Stimulated activated naive B cell treated with anti-CD40 and anti-IgM and Interleukin-4, amounts not matched to agents 10 μg/mL and 1 μg/mL and 100 μg/mL, for 72 hours (primary cell): ENCODE measurements around the gene LYPD3.
A peak's percentile ranks its signal among the peaks of the same experiment; 100 is the strongest.

Source experiments
- ATAC-seq, 2 donors: fragments of 150-1000 bp; cut with Tn5 transposase; replicated peaks; 2 replicates each; pipeline ENCODE4 v1.10.0; 2021; ENCODE audit warnings: moderate library complexity in 1 of 2
- DNase-seq: peaks from one replicate; pipeline ENCODE4 v3.0.0; 2021
- H3K27ac Mint-ChIP-seq: one replicate; pipeline ENCODE4 v1.8.0; 2022; ENCODE audit warnings: mild to moderate bottlenecking, mixed read lengths
- H3K27me3 Mint-ChIP-seq, 2 donors: one replicate each; pipeline ENCODE4 v1.8.0; 2022; ENCODE audit warnings: mixed read lengths in 2 of 2
- H3K36me3 Mint-ChIP-seq, 2 donors: one replicate each; pipeline ENCODE4 v1.8.0; 2022; ENCODE audit warnings: mixed read lengths in 2 of 2, mild to moderate bottlenecking in 1 of 2
- H3K4me1 Mint-ChIP-seq, 2 donors: one replicate each; pipeline ENCODE4 v1.8.0; 2022; ENCODE audit warnings: mixed read lengths in 2 of 2, mild to moderate bottlenecking in 1 of 2
- H3K4me3 Mint-ChIP-seq, 2 donors: one replicate each; pipeline ENCODE4 v1.8.0; 2022; ENCODE audit warnings: mild to moderate bottlenecking in 2 of 2, mixed read lengths in 2 of 2, moderate library complexity in 1 of 2
- H3K9me3 Mint-ChIP-seq, 2 donors: one replicate each; pipeline ENCODE4 v1.8.0; 2022; ENCODE audit warnings: mixed read lengths in 2 of 2, mild to moderate bottlenecking in 1 of 2

LYPD3 gene

DNA sequence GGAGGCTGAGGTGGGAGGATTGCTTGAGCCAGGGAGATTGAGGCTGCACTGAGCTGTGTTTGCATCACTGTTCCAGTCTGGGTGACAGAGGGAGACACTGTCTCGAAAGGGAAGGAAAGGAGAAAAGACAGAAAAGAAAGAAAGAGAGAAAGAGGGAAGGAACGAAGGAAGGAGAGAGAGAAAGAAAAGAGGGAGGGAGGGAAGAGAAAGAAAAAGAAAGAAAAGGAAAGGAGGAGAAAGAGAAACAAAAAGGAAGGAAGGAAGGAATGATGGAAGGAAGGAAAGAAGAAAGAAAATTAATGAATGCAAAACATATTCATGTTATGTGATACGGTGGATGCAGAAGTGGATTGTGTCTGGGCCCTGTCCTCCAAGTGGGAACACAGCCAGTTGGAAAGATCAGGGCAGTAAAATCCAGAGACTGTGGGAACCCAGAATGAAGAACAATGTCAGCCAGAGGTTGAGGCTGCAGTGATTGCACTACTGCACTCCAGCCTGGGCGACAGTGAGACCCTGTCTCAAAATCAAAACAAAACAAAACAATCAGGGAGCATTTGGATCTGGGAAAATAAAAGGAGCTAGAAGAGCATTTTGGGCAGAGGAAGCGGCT lies 32.9 kb upstream of the LYPD3 start:
- H3K36me3 Mint-ChIP-seq, result peaks cover 32 to 48% of the 10 kb centered on the region in 2 donors
- no peaks in the 10 kb centered on the region for H3K27me3 Mint-ChIP-seq
- H3K4me1 Mint-ChIP-seq, result peaks cover 7 to 12% of the 10 kb centered on the region in 2 donors
- no peak overlapping the region for H3K4me3 Mint-ChIP-seq
- H3K27ac Mint-ChIP-seq, result no peak overlapping the region
- no peaks in the 10 kb centered on the region for H3K9me3 Mint-ChIP-seq
- DNase-seq (no peak), ATAC-seq (no peak)

DNA sequence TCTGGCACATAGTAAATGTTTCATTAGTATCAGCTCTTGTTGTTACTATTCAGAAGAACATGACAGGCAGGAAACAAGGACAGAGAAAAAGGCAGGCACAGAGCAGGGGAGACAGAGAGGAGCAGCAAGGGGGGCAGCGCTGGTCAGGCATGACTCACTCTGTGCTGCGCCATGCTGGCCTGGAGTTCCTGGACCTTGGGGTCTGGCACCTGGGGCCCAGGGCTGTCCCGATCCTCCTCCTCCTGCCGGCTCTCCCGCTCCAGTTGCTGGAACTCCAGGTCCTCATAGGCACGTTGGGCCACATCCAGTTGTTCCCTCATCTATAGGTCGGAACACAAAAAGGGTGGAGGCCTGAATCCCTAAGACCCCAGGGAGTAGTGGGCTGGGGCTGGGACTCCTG lies 31.6 kb upstream of the LYPD3 start:
- Mint-ChIP-seq H3K4me1 (peaks cover 0 to 2% of the 10 kb centered on the region in 2 donors), H3K9me3 (no peaks in the 10 kb centered on the region), H3K27me3 (no peaks in the 10 kb centered on the region), H3K27ac (no peak overlapping the region), H3K4me3 (no peak overlapping the region), H3K36me3 (peaks cover 29 to 40% of the 10 kb centered on the region in 2 donors)
- no peak for DNase-seq
- ATAC-seq, result no peak

DNA sequence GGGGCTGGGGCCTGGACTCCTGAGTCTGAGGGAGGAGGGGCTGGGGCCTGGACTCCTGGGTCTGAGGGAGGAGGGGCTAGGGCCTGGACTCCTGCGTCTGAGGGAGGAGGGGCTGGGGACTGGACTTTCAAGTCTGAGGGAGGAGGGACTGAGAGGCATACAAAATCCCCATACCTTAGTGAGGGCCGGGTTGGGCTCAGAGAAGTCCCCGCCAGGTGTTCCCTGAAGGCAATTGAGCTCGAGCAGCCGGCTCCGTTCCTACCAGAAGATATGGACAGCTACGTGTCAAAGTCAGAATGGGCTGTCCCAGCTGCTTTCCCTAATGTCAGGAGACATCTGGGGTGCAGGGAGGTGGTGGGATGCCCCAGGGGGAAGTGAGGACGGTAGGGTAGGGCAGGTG lies 29.7 kb upstream of the LYPD3 start:
- Mint-ChIP-seq H3K36me3 (peaks cover 28 to 38% of the 10 kb centered on the region in 2 donors), H3K4me1 (peaks cover 2 to 5% of the 10 kb centered on the region in 2 donors), H3K27ac (no peak overlapping the region), H3K27me3 (no peaks in the 10 kb centered on the region), H3K9me3 (no peaks in the 10 kb centered on the region), H3K4me3 (no peak overlapping the region)
- no peak for DNase-seq
- no peak for ATAC-seq

DNA sequence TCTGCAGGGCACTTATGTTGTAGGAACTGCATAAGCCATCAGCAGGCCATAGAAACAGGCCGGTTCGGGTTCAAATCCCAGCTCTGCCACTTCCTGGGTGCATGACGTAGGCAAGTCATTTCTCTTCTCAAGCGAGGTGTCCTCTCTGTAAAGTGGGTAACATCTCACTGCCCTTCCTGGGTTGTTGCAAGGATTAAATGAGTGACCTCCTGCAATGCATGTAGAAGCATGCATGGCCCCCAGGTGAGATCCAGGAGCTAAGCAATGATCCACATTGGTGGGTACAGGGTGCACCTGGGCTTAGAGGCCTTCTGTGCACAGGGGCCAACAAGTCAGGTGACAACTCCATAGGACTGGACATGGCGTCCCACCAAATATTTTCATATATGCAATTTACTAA lies 25.4 kb upstream of the LYPD3 start:
- Mint-ChIP-seq H3K4me3 (no peak overlapping the region), H3K27me3 (no peaks in the 10 kb centered on the region)
- no peak for ATAC-seq

DNA sequence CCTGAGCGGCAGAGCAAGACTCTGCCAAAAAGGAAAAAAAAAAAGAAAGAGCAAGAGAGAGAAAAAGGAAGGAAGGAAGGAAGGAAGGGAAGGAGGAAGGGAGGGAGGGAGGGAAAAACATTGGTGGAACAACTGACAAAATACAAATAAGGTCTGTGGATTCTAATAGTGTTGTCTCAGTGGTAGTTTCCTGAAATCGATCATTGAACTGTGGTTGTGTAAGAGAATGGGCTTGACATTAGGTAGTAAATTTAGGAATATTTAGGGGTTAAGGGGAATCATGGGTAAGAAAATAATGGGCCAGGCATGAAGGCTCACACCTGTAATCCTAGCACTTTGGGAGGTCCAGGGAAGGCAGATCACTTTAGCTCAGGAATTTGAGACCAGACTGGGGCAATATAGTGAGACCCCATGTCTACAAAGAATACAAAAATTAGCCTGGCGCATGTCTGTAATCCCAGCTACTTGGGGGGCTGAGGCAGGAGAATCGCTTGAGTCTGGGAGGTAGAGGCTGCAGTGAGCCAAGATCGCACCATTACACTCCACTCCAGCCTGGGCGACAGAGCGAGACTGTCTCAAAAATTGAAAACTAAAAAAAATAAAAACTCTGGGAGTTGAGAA lies 24.7 kb upstream of the LYPD3 start:
- no peak for DNase-seq
- Mint-ChIP-seq H3K27me3 (no peaks in the 10 kb centered on the region), H3K4me3 (no peak overlapping the region), H3K27ac (no peak overlapping the region), H3K4me1 (peaks cover 29 to 43% of the 10 kb centered on the region in 2 donors), H3K9me3 (no peaks in the 10 kb centered on the region), H3K36me3 (peaks cover 8 to 11% of the 10 kb centered on the region in 2 donors)
- no peak for ATAC-seq

More for the DNA sequence above, 25.4 kb upstream of the LYPD3 start:
- peaks cover 29 to 42% of the 10 kb centered on the region in 2 donors for H3K4me1 Mint-ChIP-seq
- DNase-seq, result no peak
- H3K27ac Mint-ChIP-seq, result peak overlapping the region; percentile 5
- H3K9me3 Mint-ChIP-seq, result no peaks in the 10 kb centered on the region
- peaks cover 11 to 15% of the 10 kb centered on the region in 2 donors for H3K36me3 Mint-ChIP-seq

DNA sequence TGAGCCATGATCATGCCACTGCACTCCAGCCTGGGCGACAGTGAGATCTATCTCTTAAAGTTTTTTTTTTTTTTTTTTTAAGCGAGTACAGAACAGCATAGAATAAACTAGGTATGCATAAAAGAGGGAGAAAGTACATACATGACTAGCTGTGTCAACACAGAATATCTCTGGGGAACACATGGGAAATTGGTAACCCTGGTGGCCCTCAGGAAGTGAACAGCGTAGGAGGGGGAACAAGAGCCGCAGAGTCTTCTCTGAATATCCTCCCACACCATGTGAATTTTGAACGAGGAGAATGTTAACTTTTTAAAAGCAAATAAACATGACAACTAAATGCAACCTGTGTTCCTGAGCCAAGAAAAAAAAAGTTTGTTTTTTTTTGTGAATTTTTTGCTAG lies 23.9 kb upstream of the LYPD3 start:
- Mint-ChIP-seq H3K4me3 (no peak overlapping the region), H3K4me1 (peaks cover 29 to 43% of the 10 kb centered on the region in 2 donors), H3K36me3 (peaks cover 5 to 7% of the 10 kb centered on the region in 2 donors), H3K27ac (no peak overlapping the region), H3K9me3 (no peaks in the 10 kb centered on the region), H3K27me3 (no peaks in the 10 kb centered on the region)
- ATAC-seq (peak; percentile 80 to 85), DNase-seq (peak; percentile 27)

DNA sequence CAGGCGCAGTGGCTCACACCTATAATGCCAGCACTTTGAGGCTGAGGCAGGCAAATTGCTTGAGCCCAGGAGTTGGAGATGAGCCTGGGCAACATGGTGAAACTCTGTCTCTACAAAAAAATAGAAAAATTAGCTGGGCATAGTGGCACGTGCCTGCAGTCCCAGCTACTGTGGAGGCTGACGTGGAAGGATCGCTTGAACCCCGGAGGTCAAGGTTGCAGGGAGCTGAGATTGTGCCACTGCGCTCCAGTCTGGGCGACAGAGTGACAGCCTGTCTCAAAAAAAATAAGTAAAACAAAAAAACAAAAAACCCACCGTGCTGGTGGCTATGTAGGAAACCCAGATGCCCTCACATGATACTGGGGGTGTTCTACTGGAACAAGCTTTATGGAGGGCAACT lies 22.8 kb upstream of the LYPD3 start:
- Mint-ChIP-seq H3K27ac (no peak overlapping the region), H3K4me3 (no peak overlapping the region), H3K9me3 (no peaks in the 10 kb centered on the region), H3K36me3 (peaks cover 5 to 6% of the 10 kb centered on the region in 2 donors), H3K4me1 (peaks cover 29 to 43% of the 10 kb centered on the region in 2 donors), H3K27me3 (no peaks in the 10 kb centered on the region)
- DNase-seq (no peak), ATAC-seq (no peak)

DNA sequence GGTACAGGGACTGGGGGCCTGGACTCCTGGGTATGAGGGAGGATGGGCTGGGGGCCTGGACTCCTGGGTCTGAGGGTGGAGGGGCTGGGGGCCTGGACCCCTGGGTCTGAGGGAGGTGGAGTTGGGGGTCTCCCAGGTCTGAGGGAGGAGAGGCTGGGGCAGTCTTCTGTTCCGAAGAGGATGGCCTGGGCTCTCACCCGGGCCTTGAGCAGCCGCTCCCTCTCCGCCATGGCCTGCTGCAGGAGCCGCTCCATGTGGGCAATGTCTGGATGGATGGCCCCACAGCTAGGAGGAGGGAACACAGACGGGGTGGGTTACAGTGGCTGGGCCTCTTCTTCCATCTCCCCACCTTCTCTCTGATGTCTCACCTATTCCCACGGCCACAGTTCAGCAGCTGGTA lies 21.0 kb upstream of the LYPD3 start:
- peaks cover 29 to 43% of the 10 kb centered on the region in 2 donors for H3K4me1 Mint-ChIP-seq
- H3K9me3 Mint-ChIP-seq, result no peaks in the 10 kb centered on the region
- no peak for ATAC-seq
- peak overlapping the region in 1 of 2 donors; percentile 43 for H3K4me3 Mint-ChIP-seq
- no peak overlapping the region for H3K27ac Mint-ChIP-seq
- H3K27me3 Mint-ChIP-seq, result no peaks in the 10 kb centered on the region
- no peak for DNase-seq
- H3K36me3 Mint-ChIP-seq, result peaks cover 5 to 6% of the 10 kb centered on the region in 2 donors

DNA sequence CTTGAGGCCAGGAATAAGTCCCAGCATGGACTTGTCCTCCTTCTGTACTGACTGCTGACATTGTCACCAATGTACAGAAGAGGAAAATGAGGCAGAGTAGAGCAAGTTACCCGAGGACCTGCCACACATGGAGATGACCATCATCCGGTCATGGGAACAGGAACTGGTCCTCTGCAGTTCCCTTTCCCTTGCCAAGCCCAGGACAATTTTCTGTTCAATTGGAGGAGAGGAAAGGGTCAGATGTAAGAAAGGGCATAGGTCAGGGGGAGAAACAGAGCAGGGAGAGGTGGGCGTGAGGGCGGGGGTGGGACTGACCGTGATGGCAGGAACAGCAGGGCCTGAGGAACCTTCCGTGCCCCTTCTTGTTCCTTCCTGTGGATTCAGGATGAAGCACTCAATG lies 20.5 kb upstream of the LYPD3 start:
- no peaks in the 10 kb centered on the region for H3K9me3 Mint-ChIP-seq
- H3K4me1 Mint-ChIP-seq, result peaks cover 29 to 43% of the 10 kb centered on the region in 2 donors
- no peaks in the 10 kb centered on the region for H3K27me3 Mint-ChIP-seq
- no peak for ATAC-seq
- no peak overlapping the region for H3K27ac Mint-ChIP-seq
- no peak overlapping the region for H3K4me3 Mint-ChIP-seq
- no peak for DNase-seq
- peaks cover 5 to 7% of the 10 kb centered on the region in 2 donors for H3K36me3 Mint-ChIP-seq

DNA sequence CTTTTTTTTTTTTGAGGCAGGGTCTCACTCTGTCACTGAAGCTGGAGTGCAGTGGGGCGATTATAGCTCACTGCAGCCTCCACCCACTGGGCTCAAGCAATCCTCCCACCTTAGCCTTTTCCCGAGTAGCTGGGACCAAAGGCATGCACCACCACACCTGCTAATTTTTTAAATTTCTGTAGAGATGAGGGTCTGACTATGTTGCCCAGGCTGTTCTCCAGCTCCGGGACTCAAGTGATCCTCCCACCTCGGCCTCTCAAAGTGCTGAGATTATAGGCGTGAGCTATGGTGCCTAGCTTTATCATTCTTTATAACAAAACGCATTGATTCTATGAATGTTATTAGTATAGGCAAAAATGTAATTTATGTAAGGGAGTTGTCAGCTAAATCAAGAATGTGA lies 17.9 kb upstream of the LYPD3 start:
- peaks cover 17 to 23% of the 10 kb centered on the region in 2 donors for H3K4me1 Mint-ChIP-seq
- no peaks in the 10 kb centered on the region for H3K9me3 Mint-ChIP-seq
- no peaks in the 10 kb centered on the region for H3K27me3 Mint-ChIP-seq
- DNase-seq, result no peak
- ATAC-seq, result no peak
- H3K4me3 Mint-ChIP-seq, result no peak overlapping the region
- H3K27ac Mint-ChIP-seq, result no peak overlapping the region
- peaks cover 4 to 10% of the 10 kb centered on the region in 2 donors for H3K36me3 Mint-ChIP-seq

DNA sequence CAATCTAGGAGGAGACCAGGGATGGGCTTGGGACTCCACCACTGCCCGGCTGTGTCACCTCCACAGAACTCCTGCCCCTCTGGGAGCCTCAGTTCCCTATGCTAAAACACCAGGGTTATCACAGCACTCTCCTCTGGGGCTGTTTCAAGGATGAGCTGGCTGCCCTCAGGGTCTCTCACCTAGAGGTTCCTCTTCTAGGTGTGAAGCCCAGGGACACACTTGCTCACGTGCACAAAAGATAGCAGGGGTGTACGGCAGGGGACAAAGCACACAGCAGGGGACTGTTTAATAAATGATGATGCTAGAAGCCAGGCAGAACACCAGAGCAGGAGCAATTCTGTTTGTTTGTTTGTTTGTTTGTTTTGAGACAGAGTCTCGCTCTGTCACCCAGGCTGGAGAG lies 16.8 kb upstream of the LYPD3 start:
- Mint-ChIP-seq H3K9me3 (no peaks in the 10 kb centered on the region), H3K36me3 (peaks cover 4 to 16% of the 10 kb centered on the region in 2 donors), H3K4me3 (no peak overlapping the region), H3K27me3 (no peaks in the 10 kb centered on the region), H3K4me1 (peaks cover 11 to 15% of the 10 kb centered on the region in 2 donors), H3K27ac (no peak overlapping the region)
- no peak for DNase-seq
- no peak for ATAC-seq

DNA sequence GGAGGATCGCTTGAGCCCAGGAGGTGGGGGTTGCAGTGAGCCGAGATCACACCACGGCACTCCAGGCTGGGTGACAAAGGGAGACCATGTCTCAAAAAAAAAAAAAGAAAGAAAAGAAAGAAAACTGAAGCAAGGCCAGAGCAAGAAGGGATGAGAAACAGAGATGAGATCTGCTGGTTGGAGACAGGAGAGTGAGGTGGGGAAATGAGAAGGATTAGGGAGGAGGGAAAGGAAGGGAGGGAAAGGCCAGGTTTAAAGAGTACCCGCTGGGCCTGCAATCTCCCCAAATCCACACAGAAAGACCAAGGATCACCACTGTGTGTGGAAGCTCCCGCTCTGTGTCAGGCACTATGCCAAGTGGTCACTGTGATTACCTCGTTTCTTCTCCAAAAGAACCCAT lies 16.3 kb upstream of the LYPD3 start:
- H3K4me1 Mint-ChIP-seq, result peaks cover 8 to 10% of the 10 kb centered on the region in 2 donors
- no peak for ATAC-seq
- no peaks in the 10 kb centered on the region for H3K27me3 Mint-ChIP-seq
- no peaks in the 10 kb centered on the region for H3K9me3 Mint-ChIP-seq
- DNase-seq, result no peak
- peaks cover 4 to 19% of the 10 kb centered on the region in 2 donors for H3K36me3 Mint-ChIP-seq
- H3K27ac Mint-ChIP-seq, result no peak overlapping the region
- no peak overlapping the region for H3K4me3 Mint-ChIP-seq

DNA sequence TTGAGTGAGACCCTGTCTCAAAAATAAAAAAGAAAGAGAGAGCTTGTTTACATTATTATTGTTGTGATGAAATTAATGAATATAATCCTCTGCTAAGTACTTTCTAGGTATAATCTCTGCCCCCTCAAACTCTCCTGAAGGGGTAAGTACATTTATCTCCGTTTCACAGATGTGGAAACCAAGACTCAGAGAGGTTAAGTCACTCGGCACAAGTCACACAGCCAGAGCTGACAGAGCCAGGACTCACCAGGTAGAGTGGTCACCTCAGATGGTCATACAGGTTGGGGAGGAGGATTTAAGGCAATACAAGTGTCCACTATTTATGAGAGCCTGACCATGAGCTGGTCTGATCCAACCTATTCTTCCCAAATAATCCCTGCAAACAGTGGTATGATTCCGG lies 15.2 kb upstream of the LYPD3 start:
- H3K27ac Mint-ChIP-seq, result no peak overlapping the region
- DNase-seq, result no peak
- no peak overlapping the region for H3K4me3 Mint-ChIP-seq
- H3K9me3 Mint-ChIP-seq, result no peaks in the 10 kb centered on the region
- peaks cover 0 to 6% of the 10 kb centered on the region in 2 donors for H3K4me1 Mint-ChIP-seq
- no peak for ATAC-seq
- H3K27me3 Mint-ChIP-seq, result no peaks in the 10 kb centered on the region
- peaks cover 4 to 19% of the 10 kb centered on the region in 2 donors for H3K36me3 Mint-ChIP-seq

DNA sequence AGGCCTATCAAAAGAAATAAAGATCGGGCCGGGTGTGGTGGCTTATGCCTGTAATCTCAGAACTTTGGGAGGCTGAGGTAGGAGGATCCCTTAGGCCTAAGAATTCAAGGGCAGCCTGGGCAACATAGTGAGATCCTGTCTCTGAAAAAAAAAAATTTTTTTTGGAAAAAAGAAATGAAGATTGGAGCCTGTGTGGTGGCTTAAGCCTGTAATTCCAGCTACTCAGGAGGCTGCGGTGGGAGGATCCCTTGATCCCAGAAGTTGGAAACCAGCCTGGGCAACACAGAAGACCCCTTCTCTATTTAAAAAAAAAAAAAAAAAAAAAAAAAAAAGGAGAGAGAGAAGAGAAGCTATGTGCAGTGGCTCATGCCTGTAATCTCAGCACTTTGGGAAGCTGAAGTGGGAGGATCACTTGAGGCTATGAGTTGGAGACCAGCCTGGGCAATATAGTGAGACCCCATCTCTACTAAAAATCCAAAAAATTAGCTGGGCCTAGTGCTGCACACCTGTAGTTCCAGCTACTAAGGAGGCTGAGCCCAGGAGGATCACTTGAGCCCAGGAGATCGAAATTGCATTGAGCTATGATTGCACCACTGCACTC lies 14.7 kb upstream of the LYPD3 start:
- Mint-ChIP-seq H3K27me3 (no peaks in the 10 kb centered on the region), H3K9me3 (no peaks in the 10 kb centered on the region), H3K4me3 (no peak overlapping the region), H3K4me1 (peaks cover 0 to 11% of the 10 kb centered on the region in 2 donors), H3K27ac (no peak overlapping the region), H3K36me3 (peaks cover 7 to 19% of the 10 kb centered on the region in 2 donors)
- ATAC-seq (no peak), DNase-seq (no peak)

DNA sequence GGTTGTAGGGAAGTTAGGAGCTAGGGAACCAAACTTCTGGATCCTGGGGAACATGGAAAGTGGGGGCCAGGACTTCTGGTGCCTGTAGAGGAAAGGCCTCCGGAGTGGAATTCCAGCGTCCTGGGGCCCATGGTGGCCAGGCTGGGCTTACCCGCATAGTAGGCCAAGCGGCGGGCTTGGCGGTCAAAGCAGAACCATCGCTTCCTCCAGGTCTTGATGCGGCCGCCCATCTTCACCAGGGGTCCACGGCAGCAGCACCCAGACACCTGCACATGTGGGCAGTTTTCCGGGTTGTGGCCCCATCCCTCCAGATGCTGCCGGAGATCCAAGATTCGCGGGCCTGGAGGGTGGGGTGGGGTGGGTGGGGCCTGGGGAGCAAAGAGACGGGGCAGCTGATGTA lies 13.8 kb upstream of the LYPD3 start:
- H3K9me3 Mint-ChIP-seq, result no peaks in the 10 kb centered on the region
- DNase-seq (no peak), ATAC-seq (no peak)
- H3K4me1 Mint-ChIP-seq, result peaks cover 0 to 12% of the 10 kb centered on the region in 2 donors
- no peaks in the 10 kb centered on the region for H3K27me3 Mint-ChIP-seq
- H3K27ac Mint-ChIP-seq, result no peak overlapping the region
- peaks cover 7 to 19% of the 10 kb centered on the region in 2 donors for H3K36me3 Mint-ChIP-seq
- no peak overlapping the region for H3K4me3 Mint-ChIP-seq
